Thoracic aorta endothelial cell (primary cell): ENCODE measurements around the gene SNRPD3. TPM values are rescaled to one million over a fixed set of nuclear protein-coding genes. Genes with fewer than 3 reads are reported as not detected.

ENCODE experiments used
- total RNA-seq: library from RNA; depleted of rRNA; stranded (reverse); fragments of >200 nt; gene quantifications from 2 replicates; pipeline ENCODE4 v1.2.3, GENCODE V29; 2012

Gene SNRPD3
- total RNA-seq: 148 and 185 TPM in 2 replicates

DNA sequence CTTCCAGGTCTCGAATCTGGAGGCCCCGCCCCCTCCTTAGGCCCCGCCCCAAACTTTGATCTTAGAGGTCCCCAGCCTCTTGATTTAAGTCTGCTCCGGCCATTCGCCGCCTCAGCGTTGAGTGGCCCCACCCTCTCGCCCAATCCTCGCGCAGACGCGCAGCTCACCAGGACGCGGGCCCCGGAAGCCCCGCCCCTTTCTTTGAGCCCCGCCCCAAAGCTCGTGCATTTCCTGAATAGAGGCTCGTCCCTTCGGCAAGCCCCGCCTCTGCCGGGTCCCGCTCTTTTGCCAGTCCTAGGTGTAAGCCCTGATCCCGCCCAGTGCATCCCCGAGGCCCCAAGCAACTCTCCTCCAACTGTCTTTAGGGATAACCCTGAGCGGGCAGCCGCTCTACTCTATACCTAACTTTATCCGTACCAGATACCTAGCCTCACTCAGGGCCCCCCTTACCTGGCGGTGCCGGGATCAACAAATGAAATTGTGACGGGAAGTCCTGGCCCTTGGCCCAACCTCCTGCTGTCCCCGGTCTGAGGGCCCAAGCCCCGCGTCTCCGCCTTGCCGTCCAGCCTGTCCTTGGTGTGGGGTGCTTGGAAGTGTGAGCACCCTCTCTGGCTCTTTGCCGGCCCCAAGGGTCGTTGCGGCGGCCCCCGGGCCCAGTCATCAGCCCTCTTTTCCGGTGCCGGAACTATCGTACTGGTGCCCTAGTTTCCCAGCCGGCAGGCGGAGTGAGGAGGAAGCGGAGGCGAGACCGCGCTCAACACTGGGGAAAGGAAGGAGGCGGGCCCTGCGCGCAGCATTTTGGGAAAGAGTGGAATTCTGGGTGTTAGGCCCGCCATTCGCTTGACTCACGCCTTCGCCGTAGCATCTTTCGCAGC lies at the start of gene SNRPD3:
SNRPD3 (plus strand) TSS at position 835 of the 875 bp plus-strand sequence. CDS start 1,676 bp downstream, outside the sequence.

GRCh38 chr22:24554313-24555164 lies 1.3 kb upstream of the SNRPD3 start, which contains the start of gene GUCD1:
TSS of gene GUCD1 (minus strand) at chr22:24555138. CDS start at chr22:24554991, 147 bp downstream.

DNA sequence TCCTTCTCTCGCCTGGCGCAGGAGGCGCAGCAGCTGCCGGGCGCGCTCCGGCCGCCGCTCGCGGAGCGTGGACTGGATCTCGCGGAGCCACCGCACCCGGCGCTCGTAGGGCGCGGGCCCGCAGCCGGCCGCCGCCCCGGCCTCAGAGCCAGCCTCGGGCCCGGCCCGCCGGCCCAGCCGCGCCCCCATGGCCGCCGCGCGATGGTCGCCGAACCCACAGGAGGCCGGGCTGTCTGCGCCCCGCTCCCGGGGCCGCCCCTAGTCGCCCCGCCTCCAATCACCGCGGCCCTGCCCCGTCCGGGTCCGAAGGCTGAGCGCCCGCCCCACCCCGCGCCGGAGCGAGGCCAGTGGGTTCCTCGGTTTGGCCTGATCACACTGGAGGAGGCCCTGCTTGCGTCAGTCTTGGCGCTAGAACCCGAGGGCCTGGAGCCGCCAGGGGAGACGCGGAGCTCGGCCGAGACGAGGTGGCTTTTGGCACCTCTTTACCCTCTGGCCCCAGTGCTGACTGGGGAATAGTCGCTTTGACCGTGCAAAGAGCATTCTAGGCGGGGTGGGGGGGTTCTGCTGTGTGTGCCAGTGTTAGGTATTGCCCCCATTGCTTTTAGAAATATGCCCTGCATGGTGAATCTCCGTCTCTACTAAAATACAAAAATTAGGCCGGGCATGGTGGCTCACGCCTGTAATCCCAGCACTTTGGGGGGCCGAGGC lies 37.2 kb downstream of the SNRPD3 start, which contains the start of gene LRRC75B:
LRRC75B (minus strand) TSS at position 223 of the 708 bp plus-strand sequence; CDS start at position 189, 34 bp downstream.

GRCh38 chr22:24602847-24603769 lies 47.3 kb downstream of the SNRPD3 start, which contains the start of gene GGT1:
TSS of gene GGT1 (plus strand) at chr22:24603193. CDS start at chr22:24611082, 7,889 bp downstream.

Other genes with a start within 250 kb of the SNRPD3 start
- gene ADORA2A, start 128.4 kb upstream of the SNRPD3 start, total RNA-seq: 28.4 and 41.4 TPM in 2 replicates
- 0.07 and 0.40 TPM in 2 replicates for gene UPB1, start 60.7 kb upstream of the SNRPD3 start, total RNA-seq
- gene GUCD1, start 861 bp upstream of the SNRPD3 start, total RNA-seq: 135 and 166 TPM in 2 replicates
- gene LRRC75B, start 37.1 kb downstream of the SNRPD3 start, total RNA-seq: 2.0 and 3.7 TPM in 2 replicates
- gene GGT1, start 47.2 kb downstream of the SNRPD3 start, total RNA-seq: 0.53 and 0.57 TPM in 2 replicates
- under 0.01 TPM in 1 of 2 replicates, not detected in the other for gene PIWIL3, start 218.7 kb downstream of the SNRPD3 start, total RNA-seq